CD4-positive, alpha-beta T cell (primary cell): ENCODE data around the gene ABCC6. TPM values are rescaled to one million over a fixed set of nuclear protein-coding genes. Genes with fewer than 3 reads are reported as not detected.

Experiments used
- ATAC-seq: fragments of 200-7000 bp; cut with Tn5 transposase; one replicate; pipeline ENCODE4 v1.10.0; 2022; ENCODE audit warnings: mild to moderate bottlenecking; ENCODE audit not compliant: poor library complexity
- CTCF ChIA-PET: fragments of 350-600 bp; sonication (Branson Sonifier 250); formaldehyde crosslinking; loops from one replicate; lab custom pipeline; 2021; ENCODE audit warnings: antibody characterized with exemption, inconsistent platforms; lab: Charles Lee
- POLR2A ChIA-PET: fragments of 350-600 bp; sonication (Branson Sonifier 250); formaldehyde crosslinking; loops from one replicate; lab custom pipeline; 2021; ENCODE audit warnings: antibody characterized with exemption, inconsistent platforms; lab: Charles Lee
- DNase-seq, 14 experiments: peaks; one replicate each; pipeline ENCODE4 v3.0.0-alpha.2; 2013 to 2020; ENCODE audit warnings: mixed read lengths in 2 of 14
- H3K27ac ChIP-seq, 2 donors: one replicate each; pipeline versions ENCODE4 v1.5.1 to v1.7.0; 2013; ENCODE audit warnings: low read length in 2 of 2, low read depth in 1 of 2, mild to moderate bottlenecking in 1 of 2
- H3K27me3 ChIP-seq, 2 experiments: 1 replicate in 1 of 2; 2 replicates in 1 of 2; pipeline versions ENCODE4 v1.6.1 to v1.7.0; 2013; ENCODE audit warnings: low read length in 2 of 2, control low read depth in 1 of 2, mild to moderate bottlenecking in 1 of 2, moderate library complexity in 1 of 2; ENCODE audit not compliant: insufficient read depth in 2 of 2, control insufficient read depth in 1 of 2
- H3K36me3 ChIP-seq: one replicate; pipeline ENCODE4 v1.6.1; 2013; ENCODE audit warnings: low read length, control low read depth; ENCODE audit not compliant: insufficient read depth
- H3K4me1 ChIP-seq: one replicate; pipeline ENCODE4 v1.6.1; 2013; ENCODE audit warnings: low read length, control low read depth; ENCODE audit not compliant: insufficient read depth
- H3K4me3 ChIP-seq: one replicate; pipeline ENCODE4 v1.5.1; 2013; ENCODE audit warnings: mild to moderate bottlenecking, low read length, moderate library complexity
- H3K9me3 ChIP-seq, 2 experiments: 1 replicate in 1 of 2; 2 replicates in 1 of 2; pipeline versions ENCODE4 v1.6.1 to v1.7.0; 2013; ENCODE audit warnings: low read length in 2 of 2, mild to moderate bottlenecking in 2 of 2, control low read depth in 1 of 2, moderate library complexity in 1 of 2; ENCODE audit not compliant: control insufficient read depth in 1 of 2, insufficient read depth in 1 of 2
- H3K27ac Mint-ChIP-seq: one replicate; pipeline ENCODE4 v1.8.0; 2020; ENCODE audit warnings: mixed read lengths
- H3K27me3 Mint-ChIP-seq: one replicate; pipeline ENCODE4 v1.8.0; 2021; ENCODE audit warnings: mixed read lengths
- H3K36me3 Mint-ChIP-seq: one replicate; pipeline ENCODE4 v1.8.0; 2021; ENCODE audit warnings: low read depth, mixed read lengths
- H3K4me1 Mint-ChIP-seq: one replicate; pipeline ENCODE4 v1.8.0; 2021; ENCODE audit warnings: low read depth, mixed read lengths
- H3K4me3 Mint-ChIP-seq: one replicate; pipeline ENCODE4 v1.8.0; 2020; ENCODE audit warnings: mild to moderate bottlenecking, mixed read lengths
- H3K9me3 Mint-ChIP-seq: one replicate; pipeline ENCODE4 v1.8.0; 2020; ENCODE audit warnings: mixed read lengths
- CTCF ChIP-seq: fragments of 200-600 bp; IDR thresholded peaks from one replicate; pipeline ENCODE4 v1.8.0; 2022; ENCODE audit warnings: antibody characterized with exemption, mild to moderate bottlenecking
- intact Hi-C, 2 experiments: fragments of 100-400 bp; cut with DNase I in 1 of 2; cut with micrococcal nuclease in 1 of 2; formaldehyde crosslinking; loops; one replicate each; pipeline versions ENCODE4 v1.15.1 to v1.9.0; 2023 to 2025; cut with DNase I, micrococcal nuclease
- total RNA-seq, 174 experiments: library from RNA in 2 of 174; stranded (reverse) in 2 of 174; gene quantifications; one replicate each; pipeline ENCODE4 v1.2.3 and lab custom pipeline; 2021 to 2026

The ABCC6 gene
- total RNA-seq, 2 experiments from 2014 or later = not detected

- intact Hi-C loops = no loop called here
- H3K27me3 ChIP-seq = no peaks in the 10 kb centered on the region
- no peaks in the 10 kb centered on the region for H3K9me3 ChIP-seq
- H3K27ac ChIP-seq = no peak overlapping the region
- no peaks in the 10 kb centered on the region for H3K36me3 ChIP-seq
- no peaks in the 10 kb centered on the region for H3K36me3 Mint-ChIP-seq
- no peak overlapping the region for H3K27ac Mint-ChIP-seq
- no peaks in the 10 kb centered on the region for H3K4me1 Mint-ChIP-seq
- no peaks in the 10 kb centered on the region for H3K9me3 Mint-ChIP-seq
- DNase-seq = no peak
- H3K4me3 Mint-ChIP-seq = no peak overlapping the region
- CTCF ChIA-PET = no interaction called here
- POLR2A ChIA-PET = interaction anchor here (0.6 kb wide), 1 partner anchor 755 kb away, joined by 3 read pairs; no protein-coding TSS in a partner anchor
- no peak for ATAC-seq
- no peak for TF ChIP-seq CTCF
- no peak overlapping the region for H3K4me3 ChIP-seq
- no peaks in the 10 kb centered on the region for H3K4me1 ChIP-seq
- no peaks in the 10 kb centered on the region for H3K27me3 Mint-ChIP-seq
Observed at GRCh38 chr16:16171332-16171919, 51.9 kb downstream of the ABCC6 start.

DNA sequence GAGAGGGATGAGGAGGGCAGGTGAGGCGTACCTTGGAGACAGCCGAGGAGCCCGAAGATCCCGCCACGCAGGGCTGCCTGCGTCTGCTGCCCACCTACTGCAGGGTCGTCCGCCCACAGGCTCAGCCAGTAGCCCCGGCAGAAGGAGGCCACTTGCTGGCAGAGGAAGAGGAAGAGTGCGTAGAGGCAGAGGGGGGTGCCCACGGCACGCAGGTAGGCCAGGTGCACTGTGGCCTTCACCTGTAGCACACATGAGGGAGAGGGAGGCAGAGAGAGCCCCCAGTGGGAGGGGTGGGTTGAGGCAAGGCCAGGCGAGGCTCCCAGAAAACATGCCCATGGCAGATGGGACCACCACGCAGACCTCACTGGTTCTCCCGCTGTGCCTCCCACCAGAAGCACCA, 53.7 kb downstream of the ABCC6 start:
- Histone ChIP-seq H3K4me1 (no peaks in the 10 kb centered on the region), H3K36me3 (no peaks in the 10 kb centered on the region), H3K27me3 (no peaks in the 10 kb centered on the region), H3K4me3 (no peak overlapping the region), H3K9me3 (no peaks in the 10 kb centered on the region), H3K27ac (no peak overlapping the region)
- H3K27ac Mint-ChIP-seq = no peak overlapping the region
- POLR2A ChIA-PET = no interaction called here
- no peaks in the 10 kb centered on the region for H3K27me3 Mint-ChIP-seq
- no peaks in the 10 kb centered on the region for H3K9me3 Mint-ChIP-seq
- DNase-seq (no peak), ATAC-seq (no peak)
- H3K4me3 Mint-ChIP-seq = no peak overlapping the region
- intact Hi-C loops = no loop called here
- CTCF ChIA-PET = no interaction called here
- no peak for TF ChIP-seq CTCF
- H3K4me1 Mint-ChIP-seq = no peaks in the 10 kb centered on the region
- no peaks in the 10 kb centered on the region for H3K36me3 Mint-ChIP-seq

DNA sequence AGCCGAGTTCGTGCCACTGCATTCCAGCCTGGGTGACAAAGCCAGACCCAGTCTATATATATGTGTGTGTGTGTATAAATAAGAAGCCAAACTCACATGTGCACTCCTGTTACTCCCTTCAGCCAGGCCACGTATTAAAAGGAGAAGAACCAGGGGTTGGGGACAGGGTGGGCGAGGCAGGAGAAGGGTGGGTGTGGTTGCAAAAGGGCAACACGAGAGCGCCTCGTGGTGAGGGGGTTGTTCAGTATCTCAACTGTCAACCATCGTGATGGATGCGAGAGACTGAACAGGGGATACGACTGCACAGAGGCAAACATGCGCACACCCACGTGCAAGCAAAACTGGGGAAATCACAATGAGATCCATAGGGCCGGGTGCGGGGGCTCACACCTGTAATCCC, 54.9 kb downstream of the ABCC6 start:
- Histone ChIP-seq H3K27me3 (no peaks in the 10 kb centered on the region), H3K27ac (no peak overlapping the region), H3K9me3 (no peaks in the 10 kb centered on the region), H3K4me1 (no peaks in the 10 kb centered on the region), H3K36me3 (no peaks in the 10 kb centered on the region), H3K4me3 (no peak overlapping the region)
- no peak for TF ChIP-seq CTCF
- Mint-ChIP-seq H3K27me3 (no peaks in the 10 kb centered on the region), H3K4me3 (no peak overlapping the region), H3K9me3 (no peaks in the 10 kb centered on the region), H3K36me3 (no peaks in the 10 kb centered on the region), H3K27ac (no peak overlapping the region), H3K4me1 (no peaks in the 10 kb centered on the region)
- ATAC-seq (no peak), DNase-seq (no peak)
- ChIA-PET POLR2A (no interaction called here), CTCF (no interaction called here)
- intact Hi-C loops = no loop called here
